Erythroblast (primary cell): Measurements from ENCODE around the gene CAPN7.

ENCODE experiments used
- GATA1 ChIP-seq: IDR thresholded peaks from 2 replicates; pipeline ENCODE4 v1.6.1; 2011; ENCODE audit warnings: low read depth, mild to moderate bottlenecking, control low read depth, low read length, moderate library complexity
- POLR2A ChIP-seq: IDR thresholded peaks from 2 replicates; pipeline ENCODE4 v1.6.1; 2011; ENCODE audit warnings: mild to moderate bottlenecking, low read length

DNA sequence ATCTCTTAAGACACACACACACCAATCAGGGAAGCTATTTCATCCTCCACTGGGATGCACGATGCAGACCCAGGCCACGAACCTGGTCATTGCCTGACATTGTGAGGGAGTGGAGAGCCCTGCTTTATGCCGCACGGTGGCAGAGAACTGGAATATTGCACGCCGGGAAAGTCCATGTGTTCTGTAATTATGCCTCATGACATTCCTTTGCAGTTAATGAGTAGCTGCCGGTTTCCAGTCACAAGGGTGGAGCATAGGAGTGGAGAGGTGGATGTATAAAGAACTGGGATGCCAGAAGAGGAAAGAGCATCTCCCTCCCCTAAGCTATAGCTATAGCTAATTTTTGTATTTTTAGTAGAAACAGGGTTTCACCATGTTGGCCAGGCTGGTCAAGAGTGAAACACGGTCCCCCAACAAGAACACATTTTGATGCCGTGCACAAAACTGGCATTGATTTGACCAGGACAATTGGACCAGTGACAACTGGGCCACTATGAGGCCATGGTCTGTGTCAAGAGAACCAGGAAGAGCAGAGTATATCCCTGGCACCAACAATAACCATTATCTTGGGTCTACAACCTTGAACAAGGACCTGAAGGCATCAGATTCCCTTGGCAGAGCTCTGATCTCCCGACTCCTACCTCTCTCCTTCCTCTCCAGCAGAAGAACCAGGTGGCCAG lies 74.9 kb downstream of the CAPN7 start:
- TF ChIP-seq POLR2A (no peak), GATA1 (no peak)
